ENCODE results near the gene TAMM41. TPM values are rescaled to one million over a fixed set of nuclear protein-coding genes. Genes with fewer than 3 reads are reported as not detected.
"Not testable (repeated sequence)": the region's sequence is repeated elsewhere in the genome, so short reads cannot be mapped to it uniquely, and the experiment has no call there.

TAMM41 gene
- total RNA-seq, 1 experiment from 2014 or later: 11.1 TPM

- no peak for DNase-seq (ENCODE audit: low read depth)
Observed at GRCh38 chr3:11769704-11770476, 76.8 kb downstream of the TAMM41 start.

- no peak for DNase-seq (ENCODE audit: low read depth)
Observed at GRCh38 chr3:11768604-11769003, 78.1 kb downstream of the TAMM41 start.

GRCh38 chr3:11764931-11765363 is 81.7 kb downstream of the TAMM41 start:
- peak; percentile 79 for DNase-seq (ENCODE audit: low read depth)

GRCh38 chr3:11759996-11760395 is 86.7 kb downstream of the TAMM41 start:
- no peak for DNase-seq (ENCODE audit: low read depth)

- no peak for DNase-seq (ENCODE audit: low read depth)
Observed at GRCh38 chr3:11757929-11758328, 88.8 kb downstream of the TAMM41 start.

DNA sequence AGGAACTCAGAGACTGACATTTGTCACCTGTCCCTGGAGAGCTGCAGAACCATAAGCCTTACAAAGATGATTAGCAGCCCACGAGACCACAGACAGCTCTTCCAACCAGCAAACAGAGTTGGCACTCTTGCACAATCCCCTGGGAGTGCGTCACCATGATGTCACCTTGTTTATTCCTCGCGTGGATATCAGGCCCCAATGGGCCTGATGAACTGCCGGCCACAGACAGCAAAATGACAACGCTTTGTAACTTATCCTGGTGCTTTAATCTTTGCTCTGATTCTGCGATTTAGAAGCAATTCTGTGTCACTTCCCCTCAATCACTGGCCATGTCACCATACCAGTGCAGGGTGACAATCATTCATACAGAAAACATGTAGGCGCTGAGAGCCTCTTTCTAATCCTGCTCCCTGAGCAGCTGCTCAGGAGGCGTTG is 89.2 kb downstream of the TAMM41 start:
- peak; percentile 7 for DNase-seq (ENCODE audit: low read depth)

DNA sequence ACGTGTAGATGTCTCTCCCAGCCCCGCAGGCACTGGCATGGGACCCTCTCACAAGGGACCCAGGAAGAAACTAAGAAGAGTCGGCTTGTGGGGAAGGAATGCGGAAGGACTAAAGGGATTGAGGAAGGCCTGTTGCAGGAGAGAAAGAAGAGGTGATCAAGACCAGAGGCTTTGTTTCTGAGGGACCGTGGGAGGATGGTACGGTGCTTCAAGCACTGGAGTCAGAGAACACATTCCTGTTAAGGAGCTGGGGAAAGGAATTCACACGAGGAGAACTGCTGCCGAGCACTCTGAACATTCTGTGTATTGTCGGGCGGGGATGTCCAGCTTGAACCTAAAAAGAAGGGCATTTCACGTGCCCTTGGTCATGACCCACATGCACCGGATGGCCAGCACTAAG is 91.4 kb downstream of the TAMM41 start:
- DNase-seq (ENCODE audit: low read depth): no peak

GRCh38 chr3:11752254-11752653 is 94.4 kb downstream of the TAMM41 start:
- DNase-seq (ENCODE audit: low read depth): not testable (repeated sequence)

DNA sequence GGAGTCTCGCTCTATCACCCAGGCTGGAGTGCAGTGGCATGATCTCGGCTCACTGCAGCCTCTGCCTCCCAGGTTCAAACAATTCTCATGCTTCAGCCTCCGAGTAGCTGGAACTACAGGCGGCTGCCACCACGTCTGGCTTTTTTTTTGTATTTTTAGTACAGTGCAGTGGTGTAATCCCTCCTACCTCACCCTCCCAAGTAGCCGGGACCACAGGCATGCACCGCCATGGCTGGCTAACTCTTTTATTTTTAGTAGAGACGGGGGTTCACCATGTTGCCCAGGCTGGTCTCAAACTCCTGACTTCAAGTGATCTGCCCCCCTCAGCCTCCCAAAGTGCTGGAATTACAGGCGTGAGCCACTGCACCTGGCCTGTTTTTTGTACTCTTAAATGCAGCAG is 98.4 kb downstream of the TAMM41 start:
- not testable (repeated sequence) for DNase-seq (ENCODE audit: low read depth)

Other genes with a start within 250 kb of the TAMM41 start
- 32.7 and 35.0 TPM in 2 replicates for gene VGLL4, start 203.0 kb downstream of the TAMM41 start, total RNA-seq (2014; rRNA removed; shearing (Covaris generic))
- 2.5 TPM in 1 of 2 replicates, not detected in the other for gene SYN2, start 157.5 kb upstream of the TAMM41 start, total RNA-seq (2014; rRNA removed; shearing (Covaris generic))